ENCODE measurements around the gene THSD7A.

Gene THSD7A

GRCh38 chr7:11699666-11700065 lies 132.3 kb downstream of the THSD7A start:
- DNase-seq: no peak

- no peak for DNase-seq
These were observed 133.6 kb downstream of the THSD7A start for GRCh38 chr7:11698384-11698871.

- DNase-seq: no peak
These were observed 141.6 kb downstream of the THSD7A start for GRCh38 chr7:11690395-11690794.

GRCh38 chr7:11689096-11689495 lies 142.9 kb downstream of the THSD7A start:
- no peak for DNase-seq

GRCh38 chr7:11681461-11681860 lies 150.5 kb downstream of the THSD7A start:
- no peak for DNase-seq

- no peak for DNase-seq
These were observed 156.8 kb downstream of the THSD7A start for GRCh38 chr7:11675163-11675562.

GRCh38 chr7:11668727-11669126 lies 163.3 kb downstream of the THSD7A start:
- no peak for DNase-seq

- DNase-seq: no peak
These were observed 164.2 kb downstream of the THSD7A start for GRCh38 chr7:11667810-11668185.

- DNase-seq: no peak
These were observed 164.8 kb downstream of the THSD7A start for GRCh38 chr7:11667071-11667809.

GRCh38 chr7:11665357-11665756 lies 166.6 kb downstream of the THSD7A start:
- DNase-seq: no peak

GRCh38 chr7:11655642-11656041 lies 176.4 kb downstream of the THSD7A start:
- no peak for DNase-seq

- DNase-seq: no peak
These were observed 176.8 kb downstream of the THSD7A start for GRCh38 chr7:11655163-11655562.

GRCh38 chr7:11650500-11650899 lies 181.5 kb downstream of the THSD7A start:
- DNase-seq: no peak

GRCh38 chr7:11650030-11650429 lies 182.0 kb downstream of the THSD7A start:
- no peak for DNase-seq

GRCh38 chr7:11648980-11649379 lies 183.0 kb downstream of the THSD7A start:
- DNase-seq: no peak

GRCh38 chr7:11648101-11648500 lies 183.9 kb downstream of the THSD7A start:
- DNase-seq: no peak

- no peak for DNase-seq
These were observed 189.2 kb downstream of the THSD7A start for GRCh38 chr7:11642841-11643240.

GRCh38 chr7:11642276-11642675 lies 189.7 kb downstream of the THSD7A start:
- DNase-seq: no peak

- no peak for DNase-seq
These were observed 193.8 kb downstream of the THSD7A start for GRCh38 chr7:11638011-11638774.

- no peak for DNase-seq
These were observed 195.7 kb downstream of the THSD7A start for GRCh38 chr7:11636274-11636673.

- DNase-seq: no peak
These were observed 198.7 kb downstream of the THSD7A start for GRCh38 chr7:11633310-11633709.

- DNase-seq: no peak
These were observed 201.6 kb downstream of the THSD7A start for GRCh38 chr7:11630355-11630754.

GRCh38 chr7:11625669-11626068 lies 206.3 kb downstream of the THSD7A start:
- DNase-seq: no peak

- no peak for DNase-seq
These were observed 208.8 kb downstream of the THSD7A start for GRCh38 chr7:11623093-11623678.
